TTC549 (cell line): Measurements from ENCODE around the gene HOXD9.

ENCODE experiments used
- FAIRE-seq: peaks from 2 replicates; lab custom pipeline; 2012; peaks lifted over from hg19 to GRCh38; lab: Jason Lieb, UNC

HOXD9 gene

GRCh38 chr2:176098366-176099158 is 24.0 kb upstream of the HOXD9 start:
- no peak for FAIRE-seq

- FAIRE-seq: no peak
Observed at GRCh38 chr2:176099159-176099727, 23.3 kb upstream of the HOXD9 start.

- FAIRE-seq: no peak
Observed at GRCh38 chr2:176099728-176100546, 22.6 kb upstream of the HOXD9 start, which contains the start of gene HOXD12. Gene HOXD12 (plus strand): TSS chr2:176099795. CDS start chr2:176099802, 7 bp downstream.

GRCh38 chr2:176100547-176101140 is 21.9 kb upstream of the HOXD9 start:
- no peak for FAIRE-seq

DNA sequence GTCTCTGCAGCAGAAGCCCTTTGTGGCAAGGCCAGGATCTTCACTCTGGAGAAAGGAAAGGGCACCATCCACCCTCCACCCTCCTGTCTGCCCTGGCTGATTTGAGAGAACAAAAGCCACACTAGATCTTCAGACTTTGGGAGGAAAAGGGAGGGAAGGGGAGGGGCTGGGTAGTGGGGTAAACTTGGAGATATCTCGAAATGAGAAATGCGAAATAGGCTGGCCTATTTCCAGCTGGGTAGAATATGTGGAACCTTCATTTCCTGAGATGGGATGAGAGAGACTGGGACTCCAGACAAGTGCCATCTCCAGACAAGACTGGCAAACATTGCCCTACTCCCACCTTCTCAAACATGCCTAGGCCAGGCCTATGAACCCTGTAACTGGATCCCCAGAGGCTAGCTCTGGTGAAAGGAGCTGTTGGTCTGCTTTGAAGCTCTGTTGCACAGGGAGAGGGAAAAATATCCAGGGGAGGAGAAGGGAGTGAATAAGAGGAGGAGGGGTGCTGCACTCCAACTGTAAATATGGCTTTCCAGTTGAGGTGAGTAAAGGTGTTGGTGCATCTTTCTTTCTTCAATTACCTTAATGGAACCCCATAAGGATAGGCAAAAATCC is 21.2 kb upstream of the HOXD9 start:
- FAIRE-seq: no peak

DNA sequence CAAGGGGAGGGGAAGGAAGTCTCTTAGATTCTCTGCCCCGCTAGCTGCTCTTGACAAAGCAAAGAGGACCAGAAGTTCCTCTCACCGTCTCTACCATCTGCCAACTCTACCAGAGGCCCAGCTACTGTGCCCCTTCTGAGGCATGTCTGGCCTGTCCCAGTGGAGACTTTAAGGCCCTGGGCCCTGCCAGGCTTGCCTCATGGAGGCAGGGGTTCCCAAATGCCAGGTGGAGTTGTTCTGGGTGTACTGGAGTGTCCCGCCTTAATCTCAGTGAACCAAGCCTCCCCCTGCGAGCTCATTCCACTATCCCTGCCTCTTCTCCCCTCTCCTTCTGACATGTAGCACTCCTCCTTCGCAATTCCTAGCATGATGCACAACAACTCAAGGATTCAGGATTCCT is 20.7 kb upstream of the HOXD9 start:
- FAIRE-seq: no peak

DNA sequence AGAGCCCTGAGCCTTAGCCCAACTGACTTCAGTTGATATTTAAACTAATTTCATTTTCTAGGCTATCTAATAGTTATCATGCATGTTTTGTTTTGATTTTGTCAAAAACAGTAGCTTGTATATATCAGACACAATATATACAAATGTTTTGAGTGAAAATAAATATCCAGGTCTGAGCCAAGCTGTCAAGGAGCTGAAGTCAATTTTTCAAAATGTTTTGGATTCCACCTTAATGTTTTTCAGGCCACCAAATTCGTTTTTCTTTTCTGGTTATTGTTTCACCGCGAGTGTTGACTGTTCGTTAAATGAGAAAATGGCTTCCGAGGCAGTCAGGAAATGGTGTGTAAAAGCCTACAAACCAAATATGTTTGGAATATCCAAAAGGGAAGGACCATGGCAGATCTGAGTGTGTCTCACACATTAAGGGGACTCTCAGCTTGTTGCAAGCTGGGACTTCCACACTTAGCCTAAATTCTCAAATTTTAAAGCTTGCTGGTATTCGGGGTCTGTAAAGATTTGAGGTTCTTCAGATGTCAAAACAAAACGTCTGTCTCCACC is 20.1 kb upstream of the HOXD9 start:
- no peak for FAIRE-seq

- no peak for FAIRE-seq
Observed at GRCh38 chr2:176103194-176103593, 19.3 kb upstream of the HOXD9 start.

DNA sequence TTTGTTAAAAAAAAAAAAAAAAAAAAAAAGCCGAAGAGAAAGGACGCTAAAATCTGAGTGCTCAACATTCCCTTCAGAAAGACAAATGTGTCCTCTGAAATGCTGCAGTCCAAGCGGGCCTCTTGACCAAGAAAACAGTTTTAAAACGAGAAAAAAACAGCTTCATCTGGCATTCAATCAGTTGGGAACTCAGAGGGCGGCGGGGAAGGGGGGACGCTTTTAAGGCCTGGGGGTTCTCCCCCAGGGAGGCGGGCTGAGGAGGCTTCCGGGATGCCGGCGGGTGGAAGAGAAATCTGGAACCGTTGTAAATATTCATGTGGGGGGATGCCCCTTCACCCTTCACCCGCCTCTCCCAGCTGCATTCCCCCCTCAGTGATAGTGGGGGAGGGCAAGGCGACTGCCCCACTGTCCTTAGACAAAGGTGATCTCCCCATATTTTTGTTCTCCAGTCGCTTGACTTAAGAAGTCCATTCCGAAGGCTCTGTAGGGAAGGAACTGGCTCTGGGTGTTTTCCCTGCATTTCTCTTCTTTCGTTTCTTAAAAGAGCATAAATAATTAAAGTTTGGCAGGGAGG is 18.7 kb upstream of the HOXD9 start:
- FAIRE-seq: no peak

- FAIRE-seq: no peak
Observed at GRCh38 chr2:176104316-176105077, 18.0 kb upstream of the HOXD9 start.

- FAIRE-seq: no peak
Observed at GRCh38 chr2:176105078-176105729, 17.3 kb upstream of the HOXD9 start.

GRCh38 chr2:176105730-176106580 is 16.6 kb upstream of the HOXD9 start:
- FAIRE-seq: no peak

GRCh38 chr2:176106581-176107539 is 15.7 kb upstream of the HOXD9 start, which contains the start of gene HOXD11:
Gene HOXD11 (plus strand): TSS chr2:176107280. CDS start chr2:176107356, 76 bp downstream.
- no peak for FAIRE-seq

DNA sequence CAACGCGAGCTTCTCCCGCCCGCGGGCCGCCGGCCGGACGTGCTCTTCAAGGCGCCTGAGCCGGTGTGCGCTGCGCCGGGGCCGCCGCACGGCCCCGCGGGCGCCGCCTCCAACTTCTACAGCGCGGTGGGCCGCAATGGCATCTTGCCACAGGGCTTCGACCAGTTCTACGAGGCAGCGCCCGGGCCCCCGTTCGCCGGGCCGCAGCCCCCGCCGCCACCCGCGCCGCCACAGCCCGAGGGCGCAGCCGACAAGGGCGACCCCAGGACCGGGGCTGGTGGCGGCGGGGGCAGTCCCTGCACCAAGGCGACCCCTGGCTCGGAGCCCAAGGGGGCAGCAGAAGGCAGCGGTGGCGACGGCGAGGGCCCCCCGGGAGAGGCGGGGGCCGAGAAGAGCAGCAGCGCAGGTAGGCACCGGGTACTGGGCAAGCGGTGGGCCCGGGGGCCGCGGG is 14.8 kb upstream of the HOXD9 start:
- no peak for FAIRE-seq

- no peak for FAIRE-seq
Observed at GRCh38 chr2:176109192-176109901, 13.2 kb upstream of the HOXD9 start.

DNA sequence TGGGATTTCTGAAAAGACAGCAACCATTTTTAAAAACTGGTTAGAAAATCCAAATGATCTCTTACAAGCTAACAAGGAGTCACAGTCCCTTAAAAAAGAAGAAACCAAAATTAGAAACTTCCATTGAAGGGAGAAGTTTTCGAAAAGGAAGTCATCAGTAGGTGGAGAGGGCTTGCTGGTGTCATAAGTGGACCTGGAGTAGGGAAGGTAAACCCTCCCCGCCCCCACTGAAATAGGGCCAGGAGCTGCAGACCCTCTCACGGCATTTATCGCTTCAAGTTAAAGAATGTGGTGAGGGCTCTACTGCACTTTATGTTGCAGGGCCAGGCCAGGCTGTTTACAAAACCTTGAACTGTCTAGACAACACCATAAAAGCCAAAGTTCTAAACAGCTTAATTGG is 12.6 kb upstream of the HOXD9 start:
- no peak for FAIRE-seq
